Neuronal stem cell (in vitro differentiated cells): ENCODE data around the gene ST14. TPM values are rescaled to one million over a fixed set of nuclear protein-coding genes. Genes with fewer than 3 reads are reported as not detected.
"Not testable (repeated sequence)": the region's sequence is repeated elsewhere in the genome, so short reads cannot be mapped to it uniquely, and the experiment has no call there.

Experiments
- DNase-seq: peaks from one replicate; pipeline ENCODE4 v3.0.0-alpha.2; 2013; ENCODE audit warnings: low spot score
- H2AFZ ChIP-seq: one replicate; pipeline ENCODE4 v1.6.1; 2013; ENCODE audit warnings: mild to moderate bottlenecking, low read length, inconsistent platforms
- H2AK5ac ChIP-seq: 2 replicates; pipeline ENCODE4 v1.6.1; 2013; ENCODE audit warnings: low read depth, mild to moderate bottlenecking, inconsistent platforms, low read length, moderate library complexity, mixed read lengths
- H2BK120ac ChIP-seq: 2 replicates; pipeline ENCODE4 v1.6.1; 2013; ENCODE audit warnings: low read depth, mild to moderate bottlenecking, inconsistent platforms, low read length, moderate library complexity, mixed read lengths
- H2BK12ac ChIP-seq: one replicate; pipeline ENCODE4 v1.6.1; 2013; ENCODE audit warnings: low read length, inconsistent platforms
- H2BK15ac ChIP-seq: 2 replicates; pipeline ENCODE4 v1.6.1; 2013; ENCODE audit warnings: mild to moderate bottlenecking, low read length, inconsistent platforms, mixed read lengths
- H2BK5ac ChIP-seq: one replicate; pipeline ENCODE4 v1.6.1; 2013; ENCODE audit warnings: inconsistent platforms, mild to moderate bottlenecking, low read length, moderate library complexity
- H3K14ac ChIP-seq: one replicate; pipeline ENCODE4 v1.6.1; 2013; ENCODE audit warnings: low read length, inconsistent platforms
- H3K18ac ChIP-seq: 2 replicates; pipeline ENCODE4 v1.6.1; 2013; ENCODE audit warnings: low read length, inconsistent platforms
- H3K23ac ChIP-seq: 2 replicates; pipeline ENCODE4 v1.6.1; 2013; ENCODE audit warnings: low read depth, mild to moderate bottlenecking, mixed read lengths, low read length, inconsistent platforms; ENCODE audit not compliant: poor library complexity
- H3K27ac ChIP-seq: replicated peaks from 3 replicates; pipeline ENCODE4 v1.5.1; 2013; ENCODE audit warnings: low read length, inconsistent platforms
- H3K27me3 ChIP-seq, 3 experiments: 2 replicates each; pipeline ENCODE4 v1.6.1; 2013; ENCODE audit warnings: low read length in 3 of 3, mild to moderate bottlenecking in 2 of 3, inconsistent platforms in 1 of 3, low read depth in 1 of 3, mixed read lengths in 1 of 3, moderate library complexity in 1 of 3; ENCODE audit not compliant: control insufficient read depth in 3 of 3, insufficient read depth in 3 of 3
- H3K36me3 ChIP-seq, 2 donors: replicated peaks in 1 of 2; 2 replicates each; pipeline ENCODE4 v1.6.1; 2013; ENCODE audit warnings: low read length in 2 of 2; ENCODE audit not compliant: control insufficient read depth in 2 of 2, insufficient read depth in 2 of 2
- H3K4ac ChIP-seq: 2 replicates; pipeline ENCODE4 v1.6.1; 2013; ENCODE audit warnings: inconsistent platforms, mild to moderate bottlenecking, low read length, moderate library complexity
- H3K4me1 ChIP-seq, 2 donors: 1 replicate in 1 of 2; 2 replicates in 1 of 2; pipeline ENCODE4 v1.6.1; 2013; ENCODE audit warnings: low read length in 2 of 2, low read depth in 1 of 2; ENCODE audit not compliant: control insufficient read depth in 2 of 2, insufficient read depth in 1 of 2
- H3K4me2 ChIP-seq: one replicate; pipeline ENCODE4 v1.6.1; 2013; ENCODE audit warnings: mild to moderate bottlenecking, low read length, inconsistent platforms; ENCODE audit not compliant: insufficient read depth, poor library complexity, severe bottlenecking
- H3K4me3 ChIP-seq, 2 donors: 2 replicates each; pipeline ENCODE4 v1.5.1; 2013; ENCODE audit warnings: low read length in 2 of 2, mild to moderate bottlenecking in 2 of 2, inconsistent platforms in 1 of 2, moderate library complexity in 1 of 2
- H3K79me1 ChIP-seq: one replicate; pipeline ENCODE4 v1.6.1; 2013; ENCODE audit warnings: low read depth, mild to moderate bottlenecking, inconsistent platforms, low read length, moderate library complexity
- H3K9ac ChIP-seq: one replicate; pipeline ENCODE4 v1.6.1; 2013; ENCODE audit warnings: mild to moderate bottlenecking, low read depth, low read length, inconsistent platforms; ENCODE audit not compliant: poor library complexity
- H3K9me3 ChIP-seq, 2 donors: replicated peaks in 1 of 2; 2 replicates each; pipeline versions ENCODE3 to v1.6.1; 2013; ENCODE audit warnings: low read length in 2 of 2, mild to moderate bottlenecking in 2 of 2, inconsistent platforms in 1 of 2, low read depth in 1 of 2, mixed read lengths in 1 of 2, moderate library complexity in 1 of 2; ENCODE audit not compliant: control insufficient read depth in 2 of 2, insufficient read depth in 1 of 2
- H4K8ac ChIP-seq: one replicate; pipeline ENCODE4 v1.6.1; 2013; ENCODE audit warnings: low read depth, mild to moderate bottlenecking, inconsistent platforms, low read length, moderate library complexity
- H4K91ac ChIP-seq: one replicate; pipeline ENCODE4 v1.6.1; 2013; ENCODE audit warnings: low read length, low read depth, mild to moderate bottlenecking, inconsistent platforms; ENCODE audit not compliant: poor library complexity
- WGBS, 2 donors: extraction: QIAGEN DNeasy Blood & Tissue Kit; methylation state at CpG; one replicate each; pipeline ENCODE4 v1.1.7; 2013; ENCODE audit warnings: missing lambda C conversion rate in 2 of 2, mixed read lengths in 1 of 2; ENCODE audit not compliant: insufficient read length in 2 of 2, insufficient replicate concordance in 1 of 2; ENCODE audit errors: extremely low coverage in 2 of 2; 5-methylcytosine and 5-hydroxymethylcytosine counted together
- small RNA-seq: library from polyadenylated mRNA; stranded (forward); fragments of <200 nt; extraction: miRNeasy Mini kit (QIAGEN cat#:217004); gene quantifications from one replicate; pipeline ENCODE3, GENCODE V24; 2013; ENCODE audit not compliant: insufficient read depth

ST14 gene

DNA sequence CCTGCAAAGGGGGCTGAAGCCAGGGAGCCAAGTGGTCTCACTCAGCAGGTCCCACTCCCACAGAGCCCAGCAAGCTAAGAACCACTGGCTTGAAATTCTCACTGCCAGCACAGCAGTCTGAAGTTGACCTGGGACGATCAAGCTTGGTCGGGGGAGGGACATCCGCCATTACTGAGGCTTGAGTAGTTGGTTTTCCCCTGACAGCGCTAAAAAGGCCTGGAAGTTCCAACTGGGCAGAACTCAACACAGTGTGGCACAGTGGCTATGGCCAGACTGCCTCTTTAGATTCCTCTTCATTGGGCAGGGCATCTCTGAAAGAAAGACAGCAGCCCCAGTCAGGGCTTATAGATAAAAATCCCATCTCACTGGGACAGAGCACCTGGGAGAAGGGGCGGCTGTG, 90.3 kb downstream of the ST14 start:
- H3K27me3 ChIP-seq, H3K4ac ChIP-seq, H3K9me3 ChIP-seq, H2BK5ac ChIP-seq, H3K9ac ChIP-seq, H3K79me1 ChIP-seq, H3K27ac ChIP-seq, H3K36me3 ChIP-seq, H3K4me2 ChIP-seq, H3K23ac ChIP-seq, H3K4me3 ChIP-seq, H3K18ac ChIP-seq, H3K14ac ChIP-seq, H3K4me1 ChIP-seq, H2AFZ ChIP-seq, DNase-seq, H2BK120ac ChIP-seq, H2AK5ac ChIP-seq, H2BK15ac ChIP-seq, H4K8ac ChIP-seq, H2BK12ac ChIP-seq, H4K91ac ChIP-seq: not testable (repeated sequence)
- no CpG with 5 or more reads among the region's 5 CpGs for WGBS, 2 donors

DNA sequence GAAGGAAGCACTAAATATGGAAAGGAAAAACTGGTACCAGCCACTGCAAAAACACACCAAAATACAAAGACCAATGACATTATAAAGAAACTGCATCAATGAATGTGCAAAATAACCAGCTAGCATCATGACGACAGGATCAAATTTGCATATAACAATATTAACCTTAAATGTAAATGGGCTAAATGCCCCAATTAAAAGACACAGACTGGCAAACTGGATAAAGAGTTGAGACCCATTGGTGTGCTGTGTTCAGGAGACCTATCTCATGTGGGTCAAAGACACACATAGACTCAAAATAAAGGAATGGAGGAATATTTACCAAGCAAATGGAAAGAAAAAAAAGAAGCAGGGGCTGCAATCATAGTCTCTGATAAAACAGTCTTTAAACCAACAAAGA, 92.2 kb downstream of the ST14 start:
- H3K18ac ChIP-seq, H3K9ac ChIP-seq, H2BK120ac ChIP-seq, H3K4me1 ChIP-seq, H3K9me3 ChIP-seq, H3K27me3 ChIP-seq, H3K36me3 ChIP-seq, H4K8ac ChIP-seq, H3K4ac ChIP-seq, H3K4me3 ChIP-seq, H2BK12ac ChIP-seq, H4K91ac ChIP-seq, H2AK5ac ChIP-seq, DNase-seq, H3K4me2 ChIP-seq, H3K23ac ChIP-seq, H2AFZ ChIP-seq, H2BK15ac ChIP-seq, H2BK5ac ChIP-seq, H3K14ac ChIP-seq, H3K27ac ChIP-seq, H3K79me1 ChIP-seq: not testable (repeated sequence)
- WGBS, 2 donors: no CpG with 5 or more reads among the region's 1 CpG

Small RNA genes lying within 50 kb of the gene (small RNA-seq; reads per million reads assigned to genes)
- gene RF00015: not detected
